OCI-LY1 (cell line): ENCODE measurements around the gene IGF2R.

ENCODE experiments used
- CTCF ChIP-seq: fragments of 200-600 bp; sonication (generic), shearing (Covaris generic); IDR thresholded peaks from 2 replicates; pipeline ENCODE4 v1.5.1; 2017; ENCODE audit warnings: mild to moderate bottlenecking, antibody characterized with exemption, low read length, moderate library complexity, mixed read lengths
- EZH2 ChIP-seq: fragments of 200-600 bp; sonication (generic), shearing (Covaris generic); IDR thresholded peaks from 2 replicates; pipeline ENCODE4 v1.8.0; 2017; ENCODE audit warnings: borderline replicate concordance, mixed run types, mild to moderate bottlenecking, antibody characterized with exemption, low read length, moderate library complexity, mixed read lengths

GRCh38 chr6:160042788-160043301, 74.0 kb downstream of the IGF2R start:
- TF ChIP-seq CTCF (no peak), EZH2 (no peak)
